ENCODE data around the gene FSCN2.

Gene FSCN2, protein sequence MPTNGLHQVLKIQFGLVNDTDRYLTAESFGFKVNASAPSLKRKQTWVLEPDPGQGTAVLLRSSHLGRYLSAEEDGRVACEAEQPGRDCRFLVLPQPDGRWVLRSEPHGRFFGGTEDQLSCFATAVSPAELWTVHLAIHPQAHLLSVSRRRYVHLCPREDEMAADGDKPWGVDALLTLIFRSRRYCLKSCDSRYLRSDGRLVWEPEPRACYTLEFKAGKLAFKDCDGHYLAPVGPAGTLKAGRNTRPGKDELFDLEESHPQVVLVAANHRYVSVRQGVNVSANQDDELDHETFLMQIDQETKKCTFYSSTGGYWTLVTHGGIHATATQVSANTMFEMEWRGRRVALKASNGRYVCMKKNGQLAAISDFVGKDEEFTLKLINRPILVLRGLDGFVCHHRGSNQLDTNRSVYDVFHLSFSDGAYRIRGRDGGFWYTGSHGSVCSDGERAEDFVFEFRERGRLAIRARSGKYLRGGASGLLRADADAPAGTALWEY

DNA sequence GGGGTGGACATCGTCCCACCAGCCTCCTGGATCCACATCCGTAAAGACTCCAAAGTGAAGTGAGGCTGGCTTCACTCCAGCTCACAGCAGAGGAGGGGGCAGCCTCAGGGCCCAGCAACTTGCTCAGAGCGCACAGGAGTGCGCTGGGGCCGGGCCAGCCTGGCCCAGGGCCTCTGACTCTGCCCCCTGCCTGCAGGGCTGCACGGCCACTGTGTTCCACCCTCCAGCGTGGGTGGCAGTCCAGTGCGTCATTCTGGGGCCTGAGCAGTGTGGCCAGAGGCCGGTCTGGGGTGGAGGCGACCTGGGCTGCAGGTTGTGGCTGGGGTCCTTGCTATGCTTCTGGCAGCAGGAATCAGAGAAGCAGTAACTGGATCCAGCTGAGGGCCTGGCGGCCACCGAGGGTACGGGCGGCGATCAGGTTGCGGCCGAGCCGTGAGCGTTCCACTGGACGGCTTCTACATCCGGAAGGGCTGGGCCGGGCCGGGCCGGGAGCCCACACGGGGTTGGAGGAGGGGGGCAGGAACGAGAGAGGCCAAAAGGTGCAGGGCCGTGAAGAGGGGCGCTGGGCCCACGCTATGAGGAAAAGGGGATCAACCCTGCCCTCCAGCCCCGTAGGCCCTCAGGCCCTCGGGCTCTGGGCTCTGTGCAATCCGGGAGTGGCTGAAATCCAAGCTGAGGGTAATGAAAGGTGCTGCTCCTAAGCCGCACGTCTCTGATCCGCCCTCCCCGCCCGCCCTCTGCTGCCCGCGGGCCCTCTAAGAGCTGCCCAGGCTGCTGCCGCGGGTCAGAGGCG lies at the start of gene FSCN2:
FSCN2 (plus strand) TSS at position 787 of the 793 bp plus-strand sequence. CDS start 155 bp downstream, outside the sequence.
- H3K4me3 ChIP-seq (ENCODE audit: low read depth, low read length): no peak within 1 kb of the TSS
- no peak for DNase-seq (ENCODE audit: low read depth)
- TF ChIP-seq, protein P1, sequence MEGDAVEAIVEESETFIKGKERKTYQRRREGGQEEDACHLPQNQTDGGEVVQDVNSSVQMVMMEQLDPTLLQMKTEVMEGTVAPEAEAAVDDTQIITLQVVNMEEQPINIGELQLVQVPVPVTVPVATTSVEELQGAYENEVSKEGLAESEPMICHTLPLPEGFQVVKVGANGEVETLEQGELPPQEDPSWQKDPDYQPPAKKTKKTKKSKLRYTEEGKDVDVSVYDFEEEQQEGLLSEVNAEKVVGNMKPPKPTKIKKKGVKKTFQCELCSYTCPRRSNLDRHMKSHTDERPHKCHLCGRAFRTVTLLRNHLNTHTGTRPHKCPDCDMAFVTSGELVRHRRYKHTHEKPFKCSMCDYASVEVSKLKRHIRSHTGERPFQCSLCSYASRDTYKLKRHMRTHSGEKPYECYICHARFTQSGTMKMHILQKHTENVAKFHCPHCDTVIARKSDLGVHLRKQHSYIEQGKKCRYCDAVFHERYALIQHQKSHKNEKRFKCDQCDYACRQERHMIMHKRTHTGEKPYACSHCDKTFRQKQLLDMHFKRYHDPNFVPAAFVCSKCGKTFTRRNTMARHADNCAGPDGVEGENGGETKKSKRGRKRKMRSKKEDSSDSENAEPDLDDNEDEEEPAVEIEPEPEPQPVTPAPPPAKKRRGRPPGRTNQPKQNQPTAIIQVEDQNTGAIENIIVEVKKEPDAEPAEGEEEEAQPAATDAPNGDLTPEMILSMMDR (IDR thresholded peaks at IDR 0.05; ENCODE audit: insufficient read depth, low read depth, low read length, missing control alignments): no peak

DNA sequence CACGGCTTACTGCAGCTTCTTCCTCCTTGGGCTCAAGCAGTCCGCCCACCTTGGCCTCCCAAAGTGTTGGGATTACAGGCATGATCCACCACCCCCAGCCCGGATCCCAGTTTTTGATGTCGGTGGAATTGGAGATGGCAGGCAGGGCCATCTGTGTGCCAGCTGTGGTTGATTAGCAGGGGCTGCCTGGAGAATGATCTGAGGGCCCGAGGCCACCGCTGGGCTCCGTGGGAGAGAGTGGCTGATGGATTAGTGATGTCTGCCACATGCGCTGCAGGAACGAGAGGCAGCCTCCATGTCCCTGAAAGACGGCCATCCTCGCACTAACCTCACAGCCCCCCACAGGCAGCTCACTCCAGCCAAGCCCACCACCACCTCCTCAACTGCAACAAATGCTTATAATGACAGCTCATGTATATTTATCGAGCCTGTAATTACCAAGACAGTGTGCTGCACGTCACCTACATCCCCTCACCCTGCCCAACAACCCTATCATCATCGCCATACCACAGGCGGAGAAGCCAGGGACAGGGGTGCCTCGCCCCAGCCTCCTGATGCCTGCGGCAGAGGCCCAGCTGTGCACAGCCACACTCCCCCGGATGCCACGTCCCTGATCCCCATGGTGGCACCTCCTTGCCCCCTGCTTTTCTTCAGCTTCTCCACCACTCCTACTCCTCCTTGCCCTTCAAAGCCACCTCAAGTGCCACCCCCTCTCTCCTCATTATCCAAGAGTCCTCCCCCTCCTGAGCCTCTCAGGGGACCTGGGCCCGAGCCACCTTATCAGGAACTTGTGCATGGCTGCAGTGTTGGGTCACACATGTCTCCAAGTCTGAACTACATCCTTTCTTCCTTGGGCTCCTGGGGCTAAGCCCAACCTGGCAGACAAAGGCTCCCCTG lies 48.8 kb upstream of the FSCN2 start:
- no peak overlapping the region for H3K4me3 ChIP-seq (ENCODE audit: low read depth, low read length)
- DNase-seq (ENCODE audit: low read depth): no peak
- TF ChIP-seq, protein P1 (IDR thresholded peaks at IDR 0.05; ENCODE audit: insufficient read depth, low read depth, low read length, missing control alignments): no peak

DNA sequence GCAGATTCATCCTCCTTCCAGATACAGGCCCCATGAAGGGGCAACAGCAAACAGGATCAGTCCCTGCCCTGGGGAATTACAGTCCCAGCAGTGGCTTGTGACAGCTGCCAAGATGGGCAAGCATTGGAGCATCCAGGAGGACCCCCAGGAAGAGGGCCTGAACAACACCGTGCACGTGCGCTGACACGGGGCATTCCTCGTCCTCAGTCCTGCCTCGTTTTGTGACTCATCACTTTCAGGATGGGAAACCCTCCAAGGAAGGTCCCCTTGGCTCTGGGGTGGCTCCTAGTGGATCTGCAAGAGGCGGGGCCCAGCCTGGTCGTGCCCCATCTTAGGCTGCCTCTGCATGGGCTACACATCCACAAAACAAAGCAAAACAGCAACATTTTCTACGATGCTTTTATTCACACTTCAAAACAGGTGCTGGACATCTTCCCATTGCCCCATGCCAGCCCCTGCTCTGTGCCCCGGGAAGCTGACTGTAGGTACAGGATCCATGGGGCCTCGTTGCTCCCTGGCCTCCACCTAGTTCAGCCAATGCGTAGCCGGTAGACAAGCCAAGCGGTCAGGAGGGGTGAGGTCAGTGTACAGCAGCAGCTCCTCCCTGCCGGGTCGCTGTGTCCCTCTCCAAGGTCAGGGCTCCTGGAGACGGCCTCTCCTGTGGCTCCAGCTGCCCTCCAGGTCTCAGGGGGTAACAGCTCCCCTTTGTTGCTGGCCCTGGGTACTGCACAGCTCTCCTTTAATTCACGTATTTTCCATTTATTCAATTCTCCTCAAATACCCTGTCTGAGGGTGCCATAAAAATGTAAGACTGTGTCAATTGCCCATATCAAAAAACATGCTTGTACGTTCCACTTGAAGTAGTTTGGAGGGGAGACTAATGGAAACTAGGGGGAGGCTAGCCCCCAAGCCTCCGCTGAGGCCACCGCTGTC lies 47.8 kb upstream of the FSCN2 start:
- TF ChIP-seq, protein P1 (IDR thresholded peaks at IDR 0.05; ENCODE audit: insufficient read depth, low read depth, low read length, missing control alignments): no peak
- H3K4me3 ChIP-seq (ENCODE audit: low read depth, low read length): no peak overlapping the region
- DNase-seq (ENCODE audit: low read depth): no peak

DNA sequence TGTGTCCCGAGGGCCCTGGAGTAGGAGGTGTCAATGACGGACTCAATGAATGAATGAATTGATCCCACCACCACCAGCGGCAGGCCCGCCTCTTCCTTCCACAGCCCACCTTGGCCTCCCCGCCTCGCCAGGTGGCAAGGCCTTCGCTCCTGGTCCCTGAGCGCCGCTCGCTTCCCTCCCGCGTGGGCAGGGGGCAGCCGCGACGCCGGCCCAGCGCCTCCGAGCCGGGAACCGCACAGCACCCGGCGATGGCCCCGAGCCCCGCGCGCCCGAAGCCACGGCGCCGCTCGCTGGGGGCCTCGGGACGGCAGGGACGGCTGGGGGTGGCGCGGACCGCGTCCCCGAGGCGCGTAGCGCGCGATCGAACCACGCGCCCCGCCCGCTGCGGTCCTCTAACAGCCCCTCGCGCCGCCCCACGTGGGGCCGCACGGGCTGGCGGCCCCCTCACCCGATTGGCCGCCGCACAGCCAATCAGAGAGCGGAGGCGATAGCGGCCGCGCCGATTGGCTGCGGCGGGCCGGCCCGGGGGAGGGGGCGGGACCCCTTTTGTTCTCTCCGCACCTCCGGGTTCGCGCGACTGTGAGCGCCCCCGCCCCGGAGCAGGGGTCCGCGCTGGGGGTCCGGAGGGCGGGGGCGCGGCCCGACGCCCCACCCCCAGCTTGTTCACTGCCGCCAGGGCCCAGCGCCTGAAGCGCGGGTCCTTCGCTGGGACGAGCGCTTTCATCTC lies 46.9 kb upstream of the FSCN2 start:
- no peak for DNase-seq (ENCODE audit: low read depth)
- TF ChIP-seq, protein P1 (IDR thresholded peaks at IDR 0.05; ENCODE audit: insufficient read depth, low read depth, low read length, missing control alignments): no peak
- no peak overlapping the region for H3K4me3 ChIP-seq (ENCODE audit: low read depth, low read length)

DNA sequence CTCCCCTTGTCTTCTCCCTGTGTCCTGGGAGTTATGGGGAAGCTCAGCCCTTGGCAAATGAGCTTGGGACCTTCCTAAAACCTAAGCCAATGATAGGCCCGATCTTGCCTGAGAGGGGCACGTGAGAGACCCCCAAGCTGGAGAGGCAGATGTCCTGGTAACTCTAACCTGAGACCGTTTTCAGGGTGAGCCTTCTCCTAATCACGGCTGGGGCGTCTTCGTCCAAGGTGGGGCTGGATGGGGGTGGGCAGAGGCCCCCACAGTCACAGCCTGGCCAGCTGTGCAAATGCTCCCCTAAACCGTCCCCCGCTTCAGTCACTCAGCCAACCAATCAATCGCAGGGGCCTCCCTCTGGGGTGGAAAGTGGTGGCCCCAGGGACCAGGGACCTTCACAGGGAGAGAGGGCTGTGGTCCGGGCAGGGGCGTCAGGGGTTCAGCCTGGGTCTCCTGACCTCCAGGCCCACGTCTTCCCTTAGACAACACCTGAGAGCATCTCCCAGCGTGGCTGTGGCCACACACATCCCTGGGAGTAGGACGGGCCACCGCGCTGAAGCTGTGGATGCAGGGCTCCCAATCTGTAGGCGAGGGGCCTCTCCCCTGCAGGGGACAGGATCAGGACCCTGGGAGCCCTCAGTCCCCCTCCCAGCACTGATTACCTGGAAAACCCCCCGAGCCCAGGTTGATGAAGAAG lies 46.2 kb upstream of the FSCN2 start:
- TF ChIP-seq, protein P1 (IDR thresholded peaks at IDR 0.05; ENCODE audit: insufficient read depth, low read depth, low read length, missing control alignments): no peak
- H3K4me3 ChIP-seq (ENCODE audit: low read depth, low read length): no peak overlapping the region

More for the DNA sequence above, 46.2 kb upstream of the FSCN2 start:
- DNase-seq (ENCODE audit: low read depth): no peak

All from GM12865 (cell line).